H9 (cell line): ENCODE results near the gene LMO3. TPM values are rescaled to one million over a fixed set of nuclear protein-coding genes. Genes with fewer than 3 reads are reported as not detected.

ENCODE experiments used
- DNase-seq: peaks from one replicate; pipeline ENCODE4 v3.0.0-alpha.2; 2017
- H2AFZ ChIP-seq: one replicate; pipeline ENCODE4 v1.6.1; 2013; ENCODE audit warnings: mild to moderate bottlenecking, low read length, control low read depth, moderate library complexity
- H2AK5ac ChIP-seq: 2 replicates; pipeline ENCODE4 v1.6.1; 2013; ENCODE audit warnings: low read length, control low read depth, mixed read lengths; ENCODE audit not compliant: insufficient read length
- H2BK120ac ChIP-seq: one replicate; pipeline ENCODE4 v1.6.1; 2013; ENCODE audit warnings: low read depth, mild to moderate bottlenecking, low read length, control low read depth, inconsistent platforms; ENCODE audit not compliant: poor library complexity, severe bottlenecking
- H2BK12ac ChIP-seq: 2 replicates; pipeline ENCODE4 v1.6.1; 2013; ENCODE audit warnings: low read length, control low read depth, mixed read lengths, low read depth; ENCODE audit not compliant: insufficient read length
- H2BK15ac ChIP-seq: 2 replicates; pipeline ENCODE4 v1.6.1; 2013; ENCODE audit warnings: low read depth, low read length, control low read depth
- H2BK20ac ChIP-seq: one replicate; pipeline ENCODE4 v1.6.1; 2013; ENCODE audit warnings: low read depth, mild to moderate bottlenecking, low read length, control low read depth, inconsistent platforms; ENCODE audit not compliant: poor library complexity, severe bottlenecking
- H2BK5ac ChIP-seq: 2 replicates; pipeline ENCODE4 v1.6.1; 2013; ENCODE audit warnings: low read length, control low read depth, mixed read lengths; ENCODE audit not compliant: insufficient read length
- H3K14ac ChIP-seq: 2 replicates; pipeline ENCODE4 v1.6.1; 2013; ENCODE audit warnings: low read length, control low read depth; ENCODE audit not compliant: insufficient read depth
- H3K18ac ChIP-seq: 2 replicates; pipeline ENCODE4 v1.6.1; 2013; ENCODE audit warnings: low read depth, mild to moderate bottlenecking, mixed read lengths, low read length, control low read depth; ENCODE audit not compliant: insufficient read length
- H3K23ac ChIP-seq: 2 replicates; pipeline ENCODE4 v1.6.1; 2013; ENCODE audit warnings: low read length, control low read depth, mixed read lengths, low read depth; ENCODE audit not compliant: insufficient read length
- H3K23me2 ChIP-seq: 2 replicates; pipeline ENCODE4 v1.6.1; 2013; ENCODE audit warnings: low read depth, mild to moderate bottlenecking, mixed read lengths, low read length, control low read depth; ENCODE audit not compliant: insufficient read length, poor library complexity, severe bottlenecking
- H3K27ac ChIP-seq: 2 replicates; pipeline ENCODE4 v1.5.1; 2013; ENCODE audit warnings: low read length, control low read depth, mixed read lengths, low read depth; ENCODE audit not compliant: insufficient read length
- H3K27me3 ChIP-seq: 2 replicates; pipeline ENCODE4 v1.6.1; 2013; ENCODE audit warnings: low read length, control low read depth, inconsistent platforms; ENCODE audit not compliant: insufficient read depth
- H3K4ac ChIP-seq: 2 replicates; pipeline ENCODE4 v1.6.1; 2013; ENCODE audit warnings: low read depth, mild to moderate bottlenecking, control low read depth, inconsistent platforms, low read length, moderate library complexity
- H3K4me1 ChIP-seq: 2 replicates; pipeline ENCODE4 v1.6.1; 2013; ENCODE audit warnings: low read length, control low read depth, inconsistent platforms; ENCODE audit not compliant: insufficient read depth
- H3K4me2 ChIP-seq: 2 replicates; pipeline ENCODE4 v1.6.1; 2013; ENCODE audit warnings: low read length, control low read depth, mixed read lengths; ENCODE audit not compliant: insufficient read length, insufficient read depth
- H3K56ac ChIP-seq: 2 replicates; pipeline ENCODE4 v1.6.1; 2013; ENCODE audit warnings: low read depth, mild to moderate bottlenecking, mixed read lengths, low read length, control low read depth; ENCODE audit not compliant: insufficient read length
- H3K79me1 ChIP-seq: 2 replicates; pipeline ENCODE4 v1.6.1; 2013; ENCODE audit warnings: low read depth, mild to moderate bottlenecking, moderate library complexity, low read length, control low read depth, inconsistent platforms; ENCODE audit not compliant: insufficient read depth, poor library complexity, severe bottlenecking
- H3K79me2 ChIP-seq: 2 replicates; pipeline ENCODE4 v1.6.1; 2013; ENCODE audit warnings: low read length, control low read depth, inconsistent platforms; ENCODE audit not compliant: insufficient read depth
- H3K9ac ChIP-seq: 2 replicates; pipeline ENCODE4 v1.6.1; 2013; ENCODE audit warnings: low read length, control low read depth, mixed read lengths; ENCODE audit not compliant: insufficient read length; ENCODE audit errors: extremely low read depth
- H3K9me3 ChIP-seq: one replicate; pipeline ENCODE4 v1.6.1; 2013; ENCODE audit warnings: low read depth, low read length, inconsistent platforms; ENCODE audit not compliant: control insufficient read depth
- H3T11ph ChIP-seq: one replicate; pipeline ENCODE4 v1.6.1; 2013; ENCODE audit warnings: mild to moderate bottlenecking, low read length, control low read depth, inconsistent platforms
- H4K20me1 ChIP-seq: one replicate; pipeline ENCODE4 v1.6.1; 2013; ENCODE audit not compliant: control insufficient read depth, insufficient read length, insufficient read depth
- H4K5ac ChIP-seq: 2 replicates; pipeline ENCODE4 v1.6.1; 2013; ENCODE audit warnings: low read depth, mild to moderate bottlenecking, mixed read lengths, low read length, control low read depth; ENCODE audit not compliant: insufficient read length
- H4K8ac ChIP-seq: replicated peaks from 2 replicates; pipeline ENCODE4 v1.6.1; 2013; ENCODE audit warnings: low read length, control low read depth, mixed read lengths, low read depth; ENCODE audit not compliant: insufficient read length
- H4K91ac ChIP-seq: 2 replicates; pipeline ENCODE4 v1.6.1; 2013; ENCODE audit warnings: low read depth, mild to moderate bottlenecking, moderate library complexity, mixed read lengths, low read length, control low read depth; ENCODE audit not compliant: insufficient read length
- H3K27ac Mint-ChIP-seq, 3 experiments: 2 replicates in 2 of 3; 3 replicates in 1 of 3; pipeline ENCODE4 v1.8.0; 2020 to 2021; ENCODE audit warnings: mixed read lengths in 3 of 3, mild to moderate bottlenecking in 1 of 3, moderate library complexity in 1 of 3
- H3K27me3 Mint-ChIP-seq: 2 replicates; pipeline ENCODE4 v1.8.0; 2021; ENCODE audit warnings: low read depth, mild to moderate bottlenecking, moderate library complexity, mixed read lengths
- H3K36me3 Mint-ChIP-seq, 3 experiments: 2 replicates in 2 of 3; 3 replicates in 1 of 3; pipeline ENCODE4 v1.8.0; 2020 to 2021; ENCODE audit warnings: low read depth in 3 of 3, mixed read lengths in 3 of 3; ENCODE audit not compliant: insufficient read depth in 1 of 3
- H3K4me1 Mint-ChIP-seq, 2 experiments: 2 replicates each; pipeline ENCODE4 v1.8.0; 2020; ENCODE audit warnings: mixed read lengths in 2 of 2
- H3K4me3 Mint-ChIP-seq, 2 experiments: 2 replicates in 1 of 2; 3 replicates in 1 of 2; pipeline ENCODE4 v1.8.0; 2020 to 2021; ENCODE audit warnings: mild to moderate bottlenecking in 2 of 2, mixed read lengths in 2 of 2, moderate library complexity in 1 of 2
- H3K9me3 Mint-ChIP-seq, 2 experiments: 2 replicates in 1 of 2; 3 replicates in 1 of 2; pipeline ENCODE4 v1.8.0; 2020; ENCODE audit warnings: mild to moderate bottlenecking in 2 of 2, mixed read lengths in 2 of 2, moderate library complexity in 1 of 2
- CTCF ChIP-seq: fragments of 200-600 bp; sonication (generic); conservative IDR thresholded peaks from 3 replicates; pipeline ENCODE4 v1.8.0; 2021; ENCODE audit warnings: antibody characterized with exemption, mild to moderate bottlenecking
- WGBS: extraction: QIAGEN DNeasy Blood & Tissue Kit; methylation state at CpG from one replicate; pipeline ENCODE4 v1.1.7; 2013; ENCODE audit warnings: missing lambda C conversion rate, low lambda C conversion rate, mixed read lengths; ENCODE audit not compliant: insufficient read length; ENCODE audit errors: extremely low coverage; 5-methylcytosine and 5-hydroxymethylcytosine counted together
- total RNA-seq: library from RNA; stranded (reverse); gene quantifications from 2 replicates; pipeline ENCODE4 v1.2.1, GENCODE V29; 2021

The LMO3 gene
- total RNA-seq, 1 experiment from 2014 or later = not detected

- no peak overlapping the region for H4K91ac ChIP-seq
- Mint-ChIP-seq H3K36me3 (peaks cover 0 to 9% (median 6%) of the 10 kb centered on the region in 3 experiments; a peak in 4 of 7 replicates), H3K27ac (no peak overlapping the region), H3K27me3 (no peaks in the 10 kb centered on the region), H3K4me1 (no peaks in the 10 kb centered on the region; a peak in 1 of 4 replicates), H3K4me3 (no peak overlapping the region), H3K9me3 (peaks cover 0 to 4% of the 10 kb centered on the region in 2 experiments; a peak in 2 of 5 replicates)
- H3K23ac ChIP-seq = no peak overlapping the region
- H2BK12ac ChIP-seq = no peak overlapping the region
- no peaks in the 10 kb centered on the region for H3K9me3 ChIP-seq
- no peaks in the 10 kb centered on the region for H3K4me1 ChIP-seq
- no peak overlapping the region for H3K9ac ChIP-seq
- no peaks in the 10 kb centered on the region for H3K27me3 ChIP-seq
- no peak overlapping the region for H3K56ac ChIP-seq
- no peaks in the 10 kb centered on the region for H3K79me2 ChIP-seq
- H2AK5ac ChIP-seq = no peak overlapping the region
- H4K20me1 ChIP-seq = no peaks in the 10 kb centered on the region
- H2BK5ac ChIP-seq = no peak overlapping the region
- H3K27ac ChIP-seq = no peak overlapping the region
- no peak overlapping the region for H4K5ac ChIP-seq
- no peak overlapping the region for H3K4me2 ChIP-seq
- no peak for DNase-seq
- H2BK15ac ChIP-seq = no peak overlapping the region
- H2AFZ ChIP-seq = no peak overlapping the region
- TF ChIP-seq CTCF = no peak
- H3T11ph ChIP-seq = no peak overlapping the region
- no peak overlapping the region for H4K8ac ChIP-seq
- H3K79me1 ChIP-seq = no peaks in the 10 kb centered on the region
- no peak overlapping the region for H3K18ac ChIP-seq
- no peaks in the 10 kb centered on the region for H3K23me2 ChIP-seq
- H2BK20ac ChIP-seq = no peak overlapping the region
- no peak overlapping the region for H2BK120ac ChIP-seq
- no peak overlapping the region for H3K14ac ChIP-seq
- no peak overlapping the region for H3K4ac ChIP-seq
- 100% methylated on average over 1 of the region's 4 CpGs for WGBS
Measured at GRCh38 chr12:16583969-16584745, 21.8 kb downstream of the LMO3 start.
